Stomach (tissue), 9 donors: ENCODE measurements around the gene CTSC. TPM values are rescaled to one million over a fixed set of nuclear protein-coding genes. Genes with fewer than 3 reads are reported as not detected.

Experiments
- DNase-seq, 2 donors: peaks; one replicate each; pipeline versions ENCODE4 v3.0.0 to v3.0.0-alpha.2; 2013 to 2019
- H3K27ac ChIP-seq, 5 donors: fragments of 200-600 bp in 4 of 5; sonication (generic) in 4 of 5; one replicate each; pipeline ENCODE4 v1.5.1; 2013 to 2019; ENCODE audit warnings: mild to moderate bottlenecking in 1 of 5, moderate library complexity in 1 of 5
- H3K27me3 ChIP-seq, 3 donors: fragments of 200-600 bp; sonication (generic); one replicate each; pipeline ENCODE4 v1.5.1; 2017 to 2019; ENCODE audit warnings: mixed run types in 1 of 3
- H3K36me3 ChIP-seq, 4 donors: fragments of 200-600 bp; sonication (generic); 1 replicate in 3 of 4; 2 replicates in 1 of 4; pipeline ENCODE4 v1.5.1; 2016 to 2019
- H3K4me1 ChIP-seq, 4 donors: fragments of 200-600 bp; sonication (generic); one replicate each; pipeline ENCODE4 v1.5.1; 2016 to 2019
- H3K4me3 ChIP-seq, 4 donors: fragments of 200-600 bp; sonication (generic) in 3 of 4; one replicate each; pipeline ENCODE4 v1.5.1; 2016 to 2019; ENCODE audit warnings: mild to moderate bottlenecking in 1 of 4
- H3K9me3 ChIP-seq, 4 donors: fragments of 200-600 bp; sonication (generic); one replicate each; pipeline ENCODE4 v1.5.1; 2016 to 2019
- CTCF ChIP-seq, 7 experiments: fragments of 450-650 bp in 4 of 7; fragments of 200-600 bp in 3 of 7; sonication (generic) in 3 of 7; IDR thresholded peaks; one replicate each; pipeline ENCODE4 v1.5.1; 2016 to 2019; ENCODE audit warnings: antibody characterized with exemption in 7 of 7, control low read depth in 2 of 7, mild to moderate bottlenecking in 1 of 7
- EP300 ChIP-seq: sonication (generic); formaldehyde crosslinking; IDR thresholded peaks from one replicate; pipeline ENCODE4 v1.6.1; 2017; ENCODE audit warnings: antibody characterized with exemption
- POLR2A ChIP-seq, 4 donors: fragments of 450-650 bp; IDR thresholded peaks; one replicate each; pipeline ENCODE4 v1.6.1; 2016; ENCODE audit warnings: antibody characterized with exemption in 4 of 4, control low read depth in 2 of 4, mild to moderate bottlenecking in 1 of 4, moderate library complexity in 1 of 4
- POLR2AphosphoS5 ChIP-seq, 3 donors: sonication (generic); formaldehyde crosslinking; IDR thresholded peaks; one replicate each; pipeline ENCODE4 v1.6.1; 2016; ENCODE audit warnings: antibody characterized with exemption in 3 of 3
- WGBS, 5 donors: extraction: QIAGEN DNeasy Blood & Tissue Kit in 3 of 5; methylation state at CpG; one replicate each; pipeline versions ENCODE4 v1.1.5 to v1.1.7; 2013 to 2018; 5-methylcytosine and 5-hydroxymethylcytosine counted together
- intact Hi-C: fragments of 100-400 bp; cut with DNase I; formaldehyde crosslinking; loops from one replicate; pipeline ENCODE4 v1.15.1; 2023; ENCODE audit warnings: low total_unique reads
- polyA plus RNA-seq, 3 donors: library from polyadenylated mRNA; stranded (reverse); fragments of 200-250 nt; gene quantifications; one replicate each; pipeline ENCODE4 v1.2.3, GENCODE V29; 2013
- total RNA-seq, 5 donors: library from RNA; depleted of rRNA; stranded (reverse); fragments of >200 nt; gene quantifications; one replicate each; pipeline versions ENCODE4 v1.1.0 to v1.2.3, GENCODE V29; 2014 to 2016
- donor health status: healthy with polysubstance abuse.
- donor health status: Bipolar disorder and iron deficiency.
- donor health status: healthy.

Gene CTSC
- total and polyA plus RNA-seq, 8 donors = 6.2 to 127 (median 36.3) TPM

DNA sequence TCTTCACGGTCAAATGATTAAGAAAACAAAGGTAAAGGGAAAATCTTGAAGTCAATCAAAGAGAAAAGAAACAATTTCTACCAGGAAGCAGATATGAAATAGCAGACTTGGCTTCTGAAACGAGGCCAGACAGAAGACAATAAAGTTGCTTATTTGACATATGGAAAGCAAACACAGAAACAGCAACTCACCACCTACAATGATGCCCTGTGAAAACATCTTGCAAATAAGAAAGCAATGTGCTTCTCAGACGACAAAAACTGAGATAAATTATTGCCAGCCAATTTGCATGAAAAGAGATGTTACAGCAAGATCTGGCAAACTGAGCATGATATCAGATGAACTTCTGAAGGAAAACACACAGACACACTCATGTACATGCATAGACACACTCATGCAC lies 45.9 kb upstream of the CTSC start:
- no peaks in the 10 kb centered on the region for H3K9me3 ChIP-seq
- H3K27ac ChIP-seq = no peak overlapping the region
- intact Hi-C loops = no loop called here
- H3K4me3 ChIP-seq = no peak overlapping the region
- 26 to 60% (median 32%) methylated on average over 3 of the region's 3 CpGs for WGBS, 5 donors
- H3K36me3 ChIP-seq = no peaks in the 10 kb centered on the region
- no peaks in the 10 kb centered on the region for H3K4me1 ChIP-seq
- TF ChIP-seq EP300 (no peak), POLR2AphosphoS5 (IDR thresholded peaks at IDR 0.05) (no peak), CTCF (IDR thresholded peaks at IDR 0.05) (no peak)
- H3K27me3 ChIP-seq = no peaks in the 10 kb centered on the region
- no peak for DNase-seq

- no peaks in the 10 kb centered on the region for H3K27me3 ChIP-seq
- DNase-seq = no peak
- no peaks in the 10 kb centered on the region for H3K4me1 ChIP-seq
- WGBS, 5 donors = 94 to 97% (median 95%) methylated on average over 3 of the region's 3 CpGs
- TF ChIP-seq EP300 (no peak), CTCF (IDR thresholded peaks at IDR 0.05) (no peak), POLR2A (IDR thresholded peaks at IDR 0.05) (no peak), POLR2AphosphoS5 (IDR thresholded peaks at IDR 0.05) (no peak)
- H3K4me3 ChIP-seq = no peak overlapping the region
- H3K9me3 ChIP-seq = no peaks in the 10 kb centered on the region
- H3K36me3 ChIP-seq = no peaks in the 10 kb centered on the region
- intact Hi-C loops = no loop called here
- no peak overlapping the region for H3K27ac ChIP-seq
These were observed 41.6 kb upstream of the CTSC start for GRCh38 chr11:88379130-88379529.

DNA sequence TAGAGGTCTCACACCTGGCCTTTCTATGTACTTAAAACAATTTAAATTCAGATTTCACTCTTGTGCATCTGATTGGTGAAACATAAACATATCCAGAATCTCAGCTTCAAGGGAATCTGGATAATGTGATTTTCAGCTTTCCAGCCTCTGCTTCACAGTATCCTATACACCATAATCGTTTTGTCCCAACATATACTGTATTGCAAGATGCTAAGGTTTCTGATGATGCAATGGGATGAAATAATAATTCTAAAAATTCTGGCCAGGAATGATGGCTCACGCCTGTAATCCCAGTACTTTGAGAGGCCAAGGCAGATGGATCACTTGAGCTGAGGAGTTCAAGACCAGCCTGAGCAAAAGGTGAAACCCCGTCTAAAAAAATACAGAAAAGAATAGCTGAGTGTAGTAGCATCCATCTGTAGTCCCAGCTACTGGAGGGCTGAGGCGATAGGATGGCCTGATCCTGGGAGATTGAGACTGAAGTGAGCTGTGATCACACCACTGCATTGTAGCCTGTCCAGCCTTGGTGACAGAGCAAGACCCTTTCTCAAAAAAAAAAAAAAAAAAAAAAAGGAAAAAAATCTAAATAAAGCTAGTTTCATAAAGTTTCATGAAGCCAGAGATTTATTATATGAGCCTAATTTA lies 41.0 kb upstream of the CTSC start:
- H3K4me1 ChIP-seq = no peaks in the 10 kb centered on the region
- no peak for TF ChIP-seq POLR2AphosphoS5 (IDR thresholded peaks at IDR 0.05)
- no peak for TF ChIP-seq CTCF (IDR thresholded peaks at IDR 0.05)
- no peak for TF ChIP-seq POLR2A (IDR thresholded peaks at IDR 0.05)
- no peak for TF ChIP-seq EP300
- no peak overlapping the region for H3K4me3 ChIP-seq
- WGBS, 5 donors = 83 to 94% (median 91%) methylated on average over 4 of the region's 4 CpGs
- no peak for DNase-seq
- no peak overlapping the region for H3K27ac ChIP-seq
- H3K27me3 ChIP-seq = no peaks in the 10 kb centered on the region
- intact Hi-C loops = no loop called here
- no peaks in the 10 kb centered on the region for H3K9me3 ChIP-seq
- H3K36me3 ChIP-seq = no peaks in the 10 kb centered on the region

GRCh38 chr11:88377646-88378045 lies 40.1 kb upstream of the CTSC start:
- no peaks in the 10 kb centered on the region for H3K9me3 ChIP-seq
- no peak overlapping the region for H3K4me3 ChIP-seq
- DNase-seq = no peak
- H3K4me1 ChIP-seq = no peaks in the 10 kb centered on the region
- intact Hi-C loops = no loop called here
- no peaks in the 10 kb centered on the region for H3K27me3 ChIP-seq
- no peak for TF ChIP-seq POLR2A (IDR thresholded peaks at IDR 0.05)
- no peak for TF ChIP-seq POLR2AphosphoS5 (IDR thresholded peaks at IDR 0.05)
- no peak for TF ChIP-seq EP300
- TF ChIP-seq CTCF (IDR thresholded peaks at IDR 0.05) = no peak
- H3K27ac ChIP-seq = no peak overlapping the region
- H3K36me3 ChIP-seq = no peaks in the 10 kb centered on the region
